Thymus (tissue), 11 donors: ENCODE results near the gene DIP2B. TPM values are rescaled to one million over a fixed set of nuclear protein-coding genes. Genes with fewer than 3 reads are reported as not detected.
"Not testable (repeated sequence)": the region's sequence is repeated elsewhere in the genome, so short reads cannot be mapped to it uniquely, and the experiment has no call there.

Experiments used
- DNase-seq, 9 donors: peaks; one replicate each; pipeline ENCODE4 v3.0.0-alpha.2; 2013; ENCODE audit warnings: low spot score in 9 of 9, low read depth in 6 of 9, missing footprints in 1 of 9
- H3K27ac ChIP-seq, 2 donors: one replicate each; pipeline ENCODE4 v1.5.1; 2013; ENCODE audit warnings: control low read depth in 1 of 2, low read depth in 1 of 2, low read length in 1 of 2, mild to moderate bottlenecking in 1 of 2, moderate library complexity in 1 of 2
- H3K27me3 ChIP-seq, 2 donors: one replicate each; pipeline ENCODE4 v1.5.1; 2013; ENCODE audit warnings: low read length in 1 of 2; ENCODE audit not compliant: control insufficient read depth in 2 of 2, insufficient read depth in 1 of 2
- H3K36me3 ChIP-seq, 2 donors: one replicate each; pipeline ENCODE4 v1.5.1; 2013; ENCODE audit warnings: low read length in 1 of 2, mild to moderate bottlenecking in 1 of 2, moderate library complexity in 1 of 2; ENCODE audit not compliant: control insufficient read depth in 2 of 2, insufficient read depth in 2 of 2
- H3K4me1 ChIP-seq, 2 donors: one replicate each; pipeline ENCODE4 v1.5.1; 2013; ENCODE audit warnings: low read length in 2 of 2; ENCODE audit not compliant: control insufficient read depth in 2 of 2, insufficient read depth in 2 of 2
- H3K4me3 ChIP-seq, 2 donors: one replicate each; pipeline ENCODE4 v1.5.1; 2013; ENCODE audit warnings: low read length in 2 of 2, control low read depth in 1 of 2, mild to moderate bottlenecking in 1 of 2
- H3K9me3 ChIP-seq, 2 donors: one replicate each; pipeline ENCODE4 v1.5.1; 2013; ENCODE audit warnings: low read length in 1 of 2, mild to moderate bottlenecking in 1 of 2; ENCODE audit not compliant: control insufficient read depth in 2 of 2, insufficient read depth in 1 of 2
- WGBS: extraction: QIAGEN DNeasy Blood & Tissue Kit; methylation state at CpG from one replicate; pipeline ENCODE4 v1.1.7; 2013; 5-methylcytosine and 5-hydroxymethylcytosine counted together
- polyA plus RNA-seq: library from polyadenylated mRNA; stranded (reverse); fragments of 200-250 nt; gene quantifications from one replicate; pipeline ENCODE4 v1.2.3, GENCODE V29; 2013
- total RNA-seq: library from RNA; stranded (reverse); fragments of 120-200 nt; gene quantifications from one replicate; pipeline ENCODE4 v1.2.4, GENCODE V29; 2013
- donor health status: healthy.

The DIP2B gene
- total and polyA plus RNA-seq, 2 donors, result 8.9 to 12.7 TPM

DNA sequence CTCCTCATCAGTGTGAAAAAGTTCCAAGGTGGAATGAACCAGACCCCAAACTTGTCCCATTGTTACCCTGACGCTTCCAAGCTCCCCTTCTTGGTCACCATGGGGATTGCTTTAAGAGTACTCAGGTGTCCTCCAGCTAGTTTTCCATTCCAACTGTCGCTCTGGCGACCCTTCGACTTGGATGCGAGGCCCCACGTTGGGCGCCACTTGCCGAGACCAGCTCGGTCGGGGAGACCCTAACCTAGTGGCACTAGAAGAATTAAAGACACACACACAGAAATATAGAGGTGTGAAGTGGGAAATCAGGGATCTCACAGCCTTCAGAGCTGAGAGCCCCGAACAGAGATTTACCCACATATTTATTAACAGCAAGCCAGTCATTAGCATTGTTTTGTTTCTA, 6.7 kb upstream of the DIP2B start:
- not testable (repeated sequence) for H3K4me1 ChIP-seq, H3K27me3 ChIP-seq, DNase-seq, H3K36me3 ChIP-seq, H3K27ac ChIP-seq, H3K4me3 ChIP-seq
- peaks cover 4 to 35% of the 10 kb centered on the region in 2 donors for H3K9me3 ChIP-seq
- WGBS, result 97% methylated on average over 11 of the region's 11 CpGs

DNA sequence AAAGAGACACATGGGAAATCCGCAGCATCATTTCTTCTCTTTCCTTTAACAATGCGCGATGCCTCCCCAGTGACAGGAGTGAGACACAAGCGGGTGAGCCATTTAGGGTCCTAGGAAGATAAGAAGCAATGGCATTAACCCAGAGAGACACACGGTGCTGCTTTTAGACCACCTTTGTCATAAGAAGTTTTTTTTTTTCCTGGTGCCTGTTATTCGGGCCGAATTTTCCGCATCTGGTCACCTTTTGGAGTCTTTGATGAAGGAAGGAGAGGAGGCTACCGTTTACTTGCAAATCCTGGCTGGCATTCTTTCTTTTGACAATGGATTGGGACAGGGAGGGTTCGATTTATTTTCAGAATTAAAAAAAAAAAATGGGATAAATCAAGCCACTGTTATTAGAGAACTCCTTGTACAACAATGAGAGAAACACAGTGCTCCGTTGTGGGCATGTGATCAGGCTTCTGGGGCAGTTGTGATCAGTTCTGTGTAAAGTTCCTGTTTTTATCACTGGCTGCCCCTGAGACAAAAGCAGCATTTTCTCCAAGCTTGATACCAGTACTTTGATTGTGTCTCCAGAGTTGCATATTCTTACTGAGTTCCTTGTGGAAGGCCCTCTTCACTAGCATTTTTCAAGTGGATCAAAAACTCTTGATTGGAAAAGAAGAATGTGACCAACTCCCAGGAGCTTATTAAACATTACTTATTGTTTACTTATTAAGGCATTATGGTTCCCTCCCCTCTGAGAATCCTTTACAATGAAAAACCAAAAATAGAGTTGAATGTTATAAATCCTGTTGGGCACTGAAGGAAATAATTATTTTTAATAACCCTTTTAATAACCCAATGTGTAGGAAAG, 1.1 kb downstream of the DIP2B start:
- WGBS, result 2% methylated on average over 11 of the region's 11 CpGs
- H3K4me3 ChIP-seq, result peak overlapping the region; percentile 81 to 91
- H3K27ac ChIP-seq, result peak overlapping the region; percentile 77 to 96
- peaks cover 0 to 4% of the 10 kb centered on the region in 2 donors for H3K36me3 ChIP-seq
- H3K9me3 ChIP-seq, result no peaks in the 10 kb centered on the region
- H3K27me3 ChIP-seq, result no peaks in the 10 kb centered on the region
- peak in 2 of 9 donors; percentile 28 to 34 for DNase-seq
- H3K4me1 ChIP-seq, result peaks cover 10 to 30% of the 10 kb centered on the region in 2 donors

DNA sequence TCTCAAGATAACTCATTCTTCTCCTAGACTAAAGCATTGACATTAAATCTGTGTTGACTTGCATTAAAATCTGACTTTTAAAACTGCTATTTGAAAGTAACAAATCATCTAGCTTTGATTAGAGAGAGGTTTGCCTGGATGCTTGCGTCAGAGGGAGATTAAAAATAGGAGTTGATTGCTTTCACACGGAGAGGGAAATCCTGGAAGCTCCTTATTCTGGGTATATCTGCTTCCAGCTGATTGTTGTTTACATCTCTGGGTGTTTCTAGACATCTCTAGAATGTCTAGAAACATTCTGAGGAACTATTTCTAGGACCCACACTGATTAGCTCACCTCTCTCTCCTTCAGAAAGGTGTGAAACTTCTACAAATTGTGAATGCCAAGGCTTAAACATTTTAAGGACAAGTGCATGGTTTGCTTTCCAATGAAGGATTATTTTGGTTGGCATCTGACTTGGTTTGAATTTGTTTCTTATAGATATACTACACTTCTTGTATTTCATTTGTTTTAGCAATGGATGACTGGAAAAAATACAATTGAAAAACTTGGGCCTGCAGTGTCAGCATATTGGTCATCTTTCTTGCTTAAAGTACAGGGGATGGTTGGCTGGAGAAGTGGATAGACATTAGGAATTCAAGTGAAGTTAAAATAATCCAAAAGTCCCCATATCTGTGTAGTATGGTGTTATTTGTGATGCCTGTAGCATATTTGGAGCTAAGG, 2.1 kb downstream of the DIP2B start:
- H3K36me3 ChIP-seq, result peaks cover 0 to 4% of the 10 kb centered on the region in 2 donors
- H3K27ac ChIP-seq, result peak overlapping the region in 1 of 2 donors; percentile 15
- DNase-seq, result no peak
- H3K9me3 ChIP-seq, result no peaks in the 10 kb centered on the region
- peak overlapping the region in 1 of 2 donors; percentile 15 for H3K4me3 ChIP-seq
- no peaks in the 10 kb centered on the region for H3K27me3 ChIP-seq
- H3K4me1 ChIP-seq, result peaks cover 10 to 30% of the 10 kb centered on the region in 2 donors
- 64% methylated on average over 2 of the region's 2 CpGs for WGBS

DNA sequence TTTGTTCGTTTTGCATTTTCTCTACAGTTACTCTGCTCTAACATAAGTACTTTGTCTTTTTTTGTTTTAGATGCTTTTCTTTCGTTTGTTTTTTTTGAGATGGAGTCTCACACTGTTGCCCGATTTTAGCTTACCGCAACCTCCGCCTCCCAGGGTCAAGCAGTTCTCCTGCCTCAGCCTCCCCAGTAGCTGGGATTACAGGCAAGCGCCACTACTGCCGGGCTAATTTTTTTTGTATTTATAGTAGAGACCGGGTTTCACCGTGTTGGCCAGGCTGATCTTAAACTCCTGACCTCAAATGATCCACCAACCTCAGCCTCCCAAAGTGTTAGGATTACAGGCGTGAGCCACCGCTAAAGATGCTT, 2.7 kb downstream of the DIP2B start:
- no peak for DNase-seq
- peaks cover 0 to 4% of the 10 kb centered on the region in 2 donors for H3K36me3 ChIP-seq
- WGBS, result 92% methylated on average over 11 of the region's 11 CpGs
- no peaks in the 10 kb centered on the region for H3K27me3 ChIP-seq
- H3K27ac ChIP-seq, result peak overlapping the region in 1 of 2 donors; percentile 15
- H3K4me1 ChIP-seq, result peaks cover 10 to 30% of the 10 kb centered on the region in 2 donors
- no peak overlapping the region for H3K4me3 ChIP-seq
- H3K9me3 ChIP-seq, result no peaks in the 10 kb centered on the region

DNA sequence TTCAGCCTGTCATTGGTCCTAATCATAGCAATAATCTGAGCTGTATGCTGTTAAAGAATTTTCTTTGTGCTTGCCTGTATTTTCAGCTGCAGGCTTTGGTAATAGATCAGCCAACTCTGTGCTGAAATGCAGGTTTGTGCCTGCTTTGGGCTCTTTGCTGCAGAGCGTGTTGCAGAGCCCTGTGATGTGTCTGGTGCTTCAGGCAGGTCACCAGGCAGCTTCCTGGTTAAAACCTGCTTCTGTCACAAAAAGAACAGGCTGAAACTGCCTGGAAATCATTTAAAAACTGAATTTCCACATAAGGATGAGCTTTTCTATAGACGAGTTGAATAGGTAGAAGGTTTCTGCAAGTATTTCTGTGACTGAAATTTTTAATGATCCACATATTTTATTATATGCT, 3.1 kb downstream of the DIP2B start:
- peaks cover under 1 to 4% of the 10 kb centered on the region in 2 donors for H3K36me3 ChIP-seq
- DNase-seq, result peak in 3 of 9 donors; percentile 43 to 66 (median 53)
- peaks cover 10 to 30% of the 10 kb centered on the region in 2 donors for H3K4me1 ChIP-seq
- no peak overlapping the region for H3K4me3 ChIP-seq
- no peaks in the 10 kb centered on the region for H3K27me3 ChIP-seq
- peak overlapping the region in 1 of 2 donors; percentile 4 for H3K27ac ChIP-seq
- H3K9me3 ChIP-seq, result no peaks in the 10 kb centered on the region
- WGBS, result 56% methylated on average over 2 of the region's 2 CpGs

DNA sequence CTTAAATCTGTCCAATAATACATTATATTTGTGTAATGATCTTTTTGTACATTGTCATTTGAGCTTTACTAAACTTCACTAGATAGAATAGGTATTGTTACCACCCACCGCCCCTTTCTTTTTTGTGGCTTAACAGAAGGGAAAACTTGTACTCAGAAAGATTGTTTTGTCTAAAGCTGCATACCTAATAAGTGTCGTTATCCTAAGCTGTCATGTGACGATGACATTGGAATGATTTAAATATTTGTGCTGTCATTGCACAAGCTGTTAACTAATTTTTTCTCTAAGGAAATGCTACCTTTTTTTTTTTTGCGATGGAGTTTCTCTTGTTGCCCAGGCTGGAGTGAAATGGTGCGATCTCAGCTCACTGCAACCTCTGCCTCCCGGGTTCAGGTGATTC, 3.6 kb downstream of the DIP2B start:
- WGBS, result 75% methylated on average over 6 of the region's 6 CpGs
- peaks cover 3 to 4% of the 10 kb centered on the region in 2 donors for H3K36me3 ChIP-seq
- no peaks in the 10 kb centered on the region for H3K27me3 ChIP-seq
- H3K4me1 ChIP-seq, result peaks cover 10 to 30% of the 10 kb centered on the region in 2 donors
- no peak for DNase-seq
- H3K9me3 ChIP-seq, result no peaks in the 10 kb centered on the region
- H3K27ac ChIP-seq, result no peak overlapping the region
- H3K4me3 ChIP-seq, result no peak overlapping the region

DNA sequence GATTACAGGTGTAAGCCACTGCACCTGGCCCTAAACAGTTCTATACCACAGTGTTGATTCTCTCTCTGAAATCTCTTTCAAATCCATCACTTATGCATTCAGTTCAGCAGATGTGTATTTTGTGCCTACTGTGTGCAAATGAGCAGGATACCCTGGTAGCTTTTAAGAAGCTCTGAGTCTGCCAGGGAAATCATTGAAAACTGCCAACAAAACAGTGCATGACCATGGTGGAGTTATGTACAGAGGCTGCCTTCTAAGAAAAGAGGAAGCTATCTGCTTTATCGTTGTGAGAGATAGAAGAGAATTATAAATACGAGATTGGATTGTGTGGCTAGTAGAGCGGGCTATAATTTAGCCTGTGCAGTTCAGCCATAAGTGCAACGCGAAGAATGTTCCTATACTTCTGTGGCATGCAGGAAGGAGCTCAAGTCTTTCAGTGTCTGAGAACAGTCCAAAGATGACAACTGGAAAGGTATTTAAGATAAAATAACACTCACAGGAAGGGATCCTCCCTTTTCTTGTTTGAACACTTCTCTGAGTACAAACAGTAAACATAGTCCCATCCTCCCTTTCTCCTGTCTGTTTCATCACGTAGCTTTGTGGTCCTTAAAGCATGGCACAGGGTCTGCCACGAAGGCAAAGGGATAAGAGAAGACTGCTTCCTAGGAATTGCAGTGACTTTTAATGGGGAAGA, 4.3 kb downstream of the DIP2B start:
- 43% methylated on average over 7 of the region's 7 CpGs for WGBS
- DNase-seq, result no peak
- Histone ChIP-seq H3K27ac (no peak overlapping the region), H3K4me1 (peaks cover 10 to 30% of the 10 kb centered on the region in 2 donors), H3K9me3 (no peaks in the 10 kb centered on the region), H3K36me3 (peaks cover 3 to 4% of the 10 kb centered on the region in 2 donors), H3K4me3 (no peak overlapping the region), H3K27me3 (no peaks in the 10 kb centered on the region)

DNA sequence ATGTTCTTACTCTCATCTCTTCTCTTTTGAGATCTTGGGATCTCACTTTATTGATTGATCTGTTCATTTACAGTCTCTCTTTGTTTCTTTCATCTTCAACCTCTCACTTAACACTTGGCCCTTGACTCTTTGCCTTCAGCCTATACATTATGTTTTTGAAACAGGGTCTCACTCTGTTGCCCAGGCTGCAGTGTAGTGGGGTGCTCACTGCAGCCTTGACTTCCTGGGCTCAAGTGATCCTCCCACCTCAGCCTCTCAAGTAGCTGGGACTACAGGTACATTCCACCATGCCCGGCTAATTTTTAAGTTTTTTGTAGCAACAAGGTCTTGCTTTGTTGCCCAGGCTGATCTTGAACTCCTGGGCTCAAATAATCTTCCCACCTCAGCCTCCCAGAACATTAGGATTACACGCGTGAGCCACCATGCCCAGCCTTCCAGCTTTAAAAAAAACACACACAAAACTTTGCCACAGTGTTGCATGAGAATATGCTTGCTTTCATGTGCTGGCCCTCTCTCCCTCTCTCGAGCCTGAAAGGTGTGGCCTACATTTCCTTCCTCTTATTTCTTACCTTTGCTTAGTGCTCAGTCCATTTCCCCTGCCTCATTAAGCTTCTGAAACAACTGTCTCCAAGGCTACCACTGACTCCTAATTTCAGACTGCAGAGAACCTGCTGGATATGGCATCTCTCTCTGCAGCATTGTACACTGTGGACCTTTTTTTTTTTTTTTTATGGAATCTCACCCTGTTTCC, 9.9 kb downstream of the DIP2B start:
- peaks cover 0 to 6% of the 10 kb centered on the region in 2 donors for H3K9me3 ChIP-seq
- 63% methylated on average over 4 of the region's 4 CpGs for WGBS
- peaks cover 3 to 4% of the 10 kb centered on the region in 2 donors for H3K36me3 ChIP-seq
- H3K4me3 ChIP-seq, result no peak overlapping the region
- H3K4me1 ChIP-seq, result peaks cover 16 to 36% of the 10 kb centered on the region in 2 donors
- no peaks in the 10 kb centered on the region for H3K27me3 ChIP-seq
- H3K27ac ChIP-seq, result no peak overlapping the region
- DNase-seq, result peak in 1 of 9 donors; percentile 29
